Spleen (tissue), 7 donors: Measurements from ENCODE around the gene UBALD2.

Source experiments
- POLR2AphosphoS5 ChIP-seq, 3 donors: sonication (generic); formaldehyde crosslinking; IDR thresholded peaks; one replicate each; pipeline ENCODE4 v1.5.1; 2017; ENCODE audit warnings: antibody characterized with exemption in 3 of 3
- TF ChIP-seq, protein P1 (sequence below), 11 experiments: fragments of 200-600 bp in 7 of 11; fragments of 450-650 bp in 4 of 11; sonication (generic) in 4 of 11; IDR thresholded peaks in 8 of 11; conservative IDR thresholded peaks in 3 of 11; 1 replicate in 7 of 11; 2 replicates in 4 of 11; pipeline versions ENCODE4 v1.4.0 to v1.8.0; 2016 to 2021; ENCODE audit warnings: antibody characterized with exemption in 11 of 11, inconsistent platforms in 4 of 11, mild to moderate bottlenecking in 1 of 11
- donor health status: DM: no; HTN: no; CAD: no; lungs with moderate emphysema.
- donor health status: DM: no; HTN: no; CAD: no.
- donor health status: DM: no; HTN: no; CAD: no.

DNA sequence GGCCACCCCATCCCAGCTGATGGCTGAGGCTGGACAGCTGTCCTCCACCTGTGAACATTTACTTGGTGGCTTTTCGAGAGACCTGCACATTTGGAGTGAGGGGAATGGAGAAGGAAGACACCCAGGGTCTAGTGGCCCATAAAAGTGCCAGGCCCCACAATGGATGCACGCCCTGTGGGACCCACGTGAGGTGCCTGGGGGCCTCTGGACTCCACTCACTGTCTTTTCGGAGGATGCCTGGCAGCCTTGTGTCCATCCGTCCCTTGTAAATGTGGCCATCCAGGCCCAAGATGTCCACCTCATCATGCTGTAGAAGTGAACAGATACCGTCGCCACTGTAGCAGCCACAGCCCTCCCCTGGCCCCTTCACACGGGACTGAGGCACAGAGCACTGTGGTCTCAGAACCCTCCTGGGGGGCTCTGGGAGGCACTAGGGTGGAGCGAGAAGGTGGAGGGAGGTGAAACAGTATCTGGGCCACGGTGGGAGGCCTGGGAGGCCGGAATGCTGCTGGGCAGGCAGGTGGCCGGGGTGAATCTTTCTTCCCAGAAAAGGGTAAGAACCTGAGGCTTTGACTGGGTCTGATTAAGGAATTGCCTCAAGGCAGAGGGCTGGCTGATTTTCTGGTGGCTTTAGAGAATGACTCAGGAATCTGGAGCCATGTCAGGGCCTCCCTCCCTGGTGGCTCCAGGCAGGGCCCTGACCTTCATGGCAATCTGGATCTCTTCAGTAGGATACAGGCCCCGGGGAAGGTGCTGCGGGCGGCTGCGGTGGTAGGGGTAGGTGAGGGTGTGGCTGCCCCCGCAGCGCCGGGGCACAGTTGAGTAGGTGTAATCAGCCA lies 11.5 kb downstream of the UBALD2 start:
- TF ChIP-seq, protein P1, sequence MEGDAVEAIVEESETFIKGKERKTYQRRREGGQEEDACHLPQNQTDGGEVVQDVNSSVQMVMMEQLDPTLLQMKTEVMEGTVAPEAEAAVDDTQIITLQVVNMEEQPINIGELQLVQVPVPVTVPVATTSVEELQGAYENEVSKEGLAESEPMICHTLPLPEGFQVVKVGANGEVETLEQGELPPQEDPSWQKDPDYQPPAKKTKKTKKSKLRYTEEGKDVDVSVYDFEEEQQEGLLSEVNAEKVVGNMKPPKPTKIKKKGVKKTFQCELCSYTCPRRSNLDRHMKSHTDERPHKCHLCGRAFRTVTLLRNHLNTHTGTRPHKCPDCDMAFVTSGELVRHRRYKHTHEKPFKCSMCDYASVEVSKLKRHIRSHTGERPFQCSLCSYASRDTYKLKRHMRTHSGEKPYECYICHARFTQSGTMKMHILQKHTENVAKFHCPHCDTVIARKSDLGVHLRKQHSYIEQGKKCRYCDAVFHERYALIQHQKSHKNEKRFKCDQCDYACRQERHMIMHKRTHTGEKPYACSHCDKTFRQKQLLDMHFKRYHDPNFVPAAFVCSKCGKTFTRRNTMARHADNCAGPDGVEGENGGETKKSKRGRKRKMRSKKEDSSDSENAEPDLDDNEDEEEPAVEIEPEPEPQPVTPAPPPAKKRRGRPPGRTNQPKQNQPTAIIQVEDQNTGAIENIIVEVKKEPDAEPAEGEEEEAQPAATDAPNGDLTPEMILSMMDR (IDR thresholded peaks at IDR 0.05 in 8 of 11, conservative IDR thresholded peaks at IDR 0.05 in 3 of 11) = no peak
- TF ChIP-seq POLR2AphosphoS5 (IDR thresholded peaks at IDR 0.05) = no peak
